ENCODE results near the gene SDHB.

SDHB gene

DNA sequence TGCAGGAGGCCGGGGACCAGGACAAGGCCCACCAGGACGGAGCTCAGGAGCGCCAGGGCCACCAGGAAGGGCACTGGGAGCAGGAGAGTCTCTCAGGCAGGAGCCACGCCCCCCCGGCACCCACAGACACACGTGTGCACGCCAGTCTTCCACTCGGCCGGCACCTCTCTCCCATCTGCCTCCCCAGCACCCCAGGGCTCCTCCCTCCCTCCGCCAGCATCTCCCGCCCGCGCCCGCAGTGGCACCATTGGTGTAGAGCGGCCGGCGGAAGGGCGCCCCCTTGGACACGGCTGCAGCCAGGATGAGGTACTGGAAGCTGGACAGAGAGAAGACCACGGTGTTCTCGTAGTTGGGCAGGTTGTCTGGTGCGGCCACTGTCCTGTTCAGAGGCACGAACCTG, 67.3 kb downstream of the SDHB start:
- no peak for DNase-seq (ENCODE audit: low spot score)

GRCh38 chr1:16986113-16986512, 67.7 kb downstream of the SDHB start:
- no peak for DNase-seq (ENCODE audit: low spot score)

- DNase-seq (ENCODE audit: low spot score), result no peak
Observed at GRCh38 chr1:16984717-16985116, 69.1 kb downstream of the SDHB start.

GRCh38 chr1:16983649-16984048, 70.2 kb downstream of the SDHB start:
- no peak for DNase-seq (ENCODE audit: low spot score)

DNA sequence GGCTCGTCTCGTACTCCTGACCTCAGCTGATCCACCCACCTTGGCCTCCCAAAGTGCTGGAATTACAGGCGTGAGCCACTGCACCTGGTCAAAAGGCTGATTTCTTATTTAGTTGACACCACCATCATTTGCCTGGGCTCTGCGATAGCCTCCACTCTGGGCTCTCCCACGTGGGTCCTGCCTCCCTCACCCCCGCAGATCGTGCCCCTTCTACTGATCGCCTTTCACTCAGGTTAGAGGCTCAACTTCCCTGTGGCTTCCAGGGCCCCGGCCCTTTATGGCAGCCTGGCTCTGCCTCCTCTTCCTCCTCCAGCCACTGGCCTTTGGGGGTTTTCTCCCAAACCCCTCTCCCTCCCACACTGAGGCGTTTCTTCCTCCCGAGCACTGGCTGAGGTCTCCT, 70.9 kb downstream of the SDHB start:
- DNase-seq (ENCODE audit: low spot score), result no peak

- no peak for DNase-seq (ENCODE audit: low spot score)
Observed at GRCh38 chr1:16981269-16981849, 72.5 kb downstream of the SDHB start.

DNA sequence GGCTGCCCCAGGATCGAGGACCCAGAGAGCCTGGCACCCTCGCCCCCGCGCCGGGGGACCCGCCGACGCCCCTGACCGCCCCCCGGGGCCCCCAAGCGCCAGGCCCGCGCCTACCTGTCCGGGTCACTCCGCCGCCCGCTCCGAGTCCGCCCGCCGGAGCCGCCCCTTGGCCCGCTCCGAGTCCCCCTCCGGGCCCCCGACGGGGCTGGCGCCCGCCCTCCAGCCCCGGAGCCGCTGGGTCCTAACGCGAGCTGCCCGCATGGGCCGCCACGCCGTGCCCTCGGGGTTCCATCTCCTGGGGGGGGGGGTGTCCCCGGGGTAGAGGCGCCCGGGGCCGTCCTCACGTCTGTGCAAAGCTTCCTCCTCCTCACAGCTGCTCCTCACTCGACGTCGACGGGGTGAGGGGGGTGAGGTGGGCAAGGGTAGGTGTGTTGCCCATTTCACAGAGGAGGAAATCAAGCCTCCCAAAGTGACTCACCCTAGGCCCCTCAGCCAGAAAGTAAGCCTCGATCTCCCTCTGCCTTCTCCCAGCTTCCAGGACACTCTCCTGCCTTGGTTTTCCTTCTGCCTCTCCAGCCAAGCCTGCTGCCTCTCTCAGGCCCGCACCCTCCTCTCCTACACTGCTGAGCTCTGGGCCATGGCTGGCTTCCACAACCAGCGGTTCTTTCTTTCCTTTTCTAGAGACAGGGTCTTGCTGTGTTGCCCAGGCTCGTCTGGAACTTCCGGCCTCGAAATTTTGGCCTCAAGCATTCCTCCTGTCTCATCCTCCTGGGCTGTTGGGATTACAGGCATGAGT, 73.2 kb downstream of the SDHB start, which contains the start of gene MFAP2:
TSS of gene MFAP2 (minus strand) at position 148 of the 796 bp plus-strand sequence. CDS start 2,347 bp downstream, outside the sequence.
- peak; percentile 93 for DNase-seq (ENCODE audit: low spot score)

GRCh38 chr1:16979475-16980327, 74.1 kb downstream of the SDHB start:
- DNase-seq (ENCODE audit: low spot score), result peak; percentile 71

- DNase-seq (ENCODE audit: low spot score), result peak; percentile 40
Observed at GRCh38 chr1:16978567-16979474, 75.0 kb downstream of the SDHB start.

GRCh38 chr1:16978139-16978538, 75.7 kb downstream of the SDHB start:
- no peak for DNase-seq (ENCODE audit: low spot score)

DNA sequence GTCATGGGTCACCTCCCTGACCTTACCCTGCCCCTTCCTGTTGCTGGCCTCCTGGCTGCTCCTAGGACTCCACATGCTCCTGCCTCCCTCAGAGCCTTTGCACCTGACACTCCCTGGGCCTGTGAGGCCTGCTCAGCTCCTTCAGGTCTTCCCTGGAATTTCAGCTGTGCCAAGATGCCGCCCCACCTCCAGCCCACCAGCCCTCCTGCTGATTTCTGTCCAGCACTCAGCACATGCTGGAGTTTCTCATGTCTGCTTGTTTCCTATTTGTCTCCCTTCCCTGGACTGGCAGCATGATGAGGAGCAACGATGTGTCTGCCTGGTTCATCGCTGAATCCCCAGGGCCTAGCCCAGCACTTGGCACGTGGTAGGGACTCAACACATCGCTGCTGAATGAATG, 76.5 kb downstream of the SDHB start:
- DNase-seq (ENCODE audit: low spot score), result no peak

GRCh38 chr1:16976966-16977365, 76.9 kb downstream of the SDHB start:
- DNase-seq (ENCODE audit: low spot score), result no peak

DNA sequence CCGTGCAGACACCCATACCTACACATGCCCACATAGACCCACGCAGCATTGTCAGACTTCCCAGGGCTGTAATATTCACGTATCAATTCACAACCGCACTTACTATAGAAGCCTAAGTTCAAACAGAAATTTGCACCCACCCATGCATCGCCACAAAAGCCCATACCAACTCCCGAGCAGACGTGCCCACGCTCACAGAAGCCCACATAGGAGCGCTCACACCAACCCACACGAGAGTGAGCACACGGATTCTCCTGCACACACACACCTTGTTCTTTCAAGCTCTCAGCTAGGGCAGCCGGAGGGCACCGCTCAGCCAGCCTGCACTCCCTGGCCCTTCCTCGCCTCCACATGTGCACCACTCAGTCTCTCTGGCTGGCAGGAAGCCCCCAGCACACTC, 78.0 kb downstream of the SDHB start:
- no peak for DNase-seq (ENCODE audit: low spot score)

DNA sequence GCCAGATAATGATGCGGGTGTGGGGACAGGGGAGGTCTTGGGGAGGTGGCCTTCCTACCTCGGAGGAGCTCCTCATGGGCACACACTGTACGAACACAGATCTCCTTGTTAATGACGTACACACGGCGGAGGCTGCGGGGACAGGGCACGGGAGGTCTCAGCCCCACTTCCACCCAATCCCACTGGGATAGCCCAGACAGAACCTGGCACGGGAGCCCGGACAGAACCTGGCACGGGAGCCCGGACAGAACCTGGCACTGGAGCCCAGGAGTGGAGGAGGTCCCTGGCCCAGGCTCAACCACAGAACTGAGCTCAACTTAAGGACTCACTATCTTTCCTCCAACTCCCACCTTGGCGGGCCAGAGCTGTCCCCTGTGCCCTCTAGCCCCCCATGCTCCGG, 78.6 kb downstream of the SDHB start:
- DNase-seq (ENCODE audit: low spot score), result no peak

DNA sequence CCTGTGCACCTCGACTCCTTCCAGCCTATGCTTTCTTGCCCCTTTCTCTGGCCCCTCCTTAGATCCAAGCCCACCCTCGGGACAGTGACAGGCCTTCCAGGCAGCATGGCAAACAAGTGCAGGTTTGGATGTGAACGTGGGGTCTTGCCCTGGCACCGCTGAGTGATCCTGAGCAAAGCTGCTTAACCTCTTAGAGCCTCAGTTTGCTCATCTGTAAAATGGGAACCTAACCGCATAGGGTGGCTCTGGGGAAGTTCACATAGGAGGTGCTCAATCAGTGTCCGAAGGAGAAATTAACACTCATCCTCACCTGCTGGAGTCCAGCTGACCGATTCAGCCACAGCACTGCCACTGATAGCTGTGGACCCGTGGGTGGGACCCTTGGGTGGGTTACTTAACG, 80.6 kb downstream of the SDHB start:
- DNase-seq (ENCODE audit: low spot score), result no peak

- no peak for DNase-seq (ENCODE audit: low spot score)
Observed at GRCh38 chr1:16972189-16972895, 81.5 kb downstream of the SDHB start.

DNA sequence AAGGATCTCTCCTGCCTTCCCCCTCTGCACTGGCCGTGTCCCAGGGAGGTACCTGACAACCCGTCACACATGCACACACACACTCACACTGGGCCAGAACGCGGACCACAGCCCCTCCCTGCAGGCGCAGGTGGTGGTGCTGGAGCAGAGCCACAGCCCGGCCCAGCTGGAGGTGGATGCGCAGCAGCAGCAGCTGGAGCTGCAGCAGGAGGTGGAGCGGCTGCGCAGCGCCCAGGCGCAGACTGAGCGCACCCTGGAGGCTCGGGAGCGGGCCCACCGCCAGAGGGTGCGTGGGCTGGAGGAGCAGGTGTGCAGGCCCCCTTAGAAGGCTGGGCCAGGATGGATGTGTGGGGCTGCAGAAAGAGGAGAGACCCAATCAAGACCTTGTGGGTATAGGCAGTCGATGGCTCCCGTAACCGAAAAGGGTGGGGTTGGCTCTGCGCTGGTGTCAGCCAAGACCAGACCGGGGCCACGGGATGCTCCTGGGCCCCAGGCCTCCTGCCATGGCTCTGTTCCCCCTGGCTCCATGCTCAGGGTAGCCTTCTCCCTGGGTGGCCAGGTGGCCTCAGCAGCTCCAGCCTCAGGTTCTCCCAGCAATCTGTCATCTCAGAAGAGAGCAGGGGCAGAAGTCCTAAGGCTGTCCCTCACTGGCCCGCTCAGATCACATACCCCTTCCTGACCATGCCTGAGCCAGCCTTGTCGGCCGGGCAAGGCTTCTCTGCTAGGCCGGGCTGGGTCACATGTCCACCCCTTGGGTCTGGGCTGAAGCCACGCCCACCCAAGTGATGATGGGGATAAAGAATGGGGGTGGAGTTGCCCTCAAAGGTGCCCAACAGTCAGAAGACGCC, 82.3 kb downstream of the SDHB start:
- peak; percentile 77 for DNase-seq (ENCODE audit: low spot score)

DNA sequence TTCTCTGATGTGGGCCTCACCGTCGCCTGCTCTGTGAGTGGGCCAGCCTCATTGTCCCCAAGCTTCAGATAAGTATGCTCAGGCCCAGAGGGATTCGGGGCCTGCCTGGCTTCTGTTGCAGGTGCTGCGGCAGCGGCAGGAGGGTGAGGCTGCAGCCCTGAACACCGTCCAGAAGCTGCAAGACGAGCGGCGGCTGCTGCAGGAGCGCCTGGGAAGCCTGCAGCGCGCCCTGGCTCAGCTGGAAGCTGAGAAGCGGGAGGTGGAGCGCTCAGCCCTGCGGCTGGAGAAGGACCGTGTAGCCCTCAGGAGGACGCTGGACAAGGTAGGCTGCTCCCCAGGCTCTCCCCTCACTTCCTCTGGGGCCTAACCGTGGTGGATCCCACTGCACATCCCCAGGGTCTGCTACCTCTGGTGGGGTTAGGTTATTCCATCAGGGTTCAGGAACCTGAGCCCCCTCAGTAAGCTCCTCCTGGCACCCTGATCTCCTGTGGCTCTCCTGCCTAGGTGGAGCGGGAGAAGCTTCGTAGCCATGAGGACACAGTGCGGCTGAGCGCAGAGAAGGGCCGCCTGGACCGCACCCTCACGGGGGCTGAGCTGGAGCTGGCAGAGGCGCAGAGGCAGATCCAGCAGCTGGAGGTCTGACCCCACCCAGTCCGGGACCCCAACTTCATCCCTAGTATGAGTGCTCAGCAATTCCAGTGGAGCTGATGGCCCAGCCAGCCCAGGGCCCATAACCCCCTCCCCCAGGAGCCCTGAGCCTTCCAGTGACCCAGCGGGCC, 83.5 kb downstream of the SDHB start:
- DNase-seq (ENCODE audit: low spot score), result no peak

DNA sequence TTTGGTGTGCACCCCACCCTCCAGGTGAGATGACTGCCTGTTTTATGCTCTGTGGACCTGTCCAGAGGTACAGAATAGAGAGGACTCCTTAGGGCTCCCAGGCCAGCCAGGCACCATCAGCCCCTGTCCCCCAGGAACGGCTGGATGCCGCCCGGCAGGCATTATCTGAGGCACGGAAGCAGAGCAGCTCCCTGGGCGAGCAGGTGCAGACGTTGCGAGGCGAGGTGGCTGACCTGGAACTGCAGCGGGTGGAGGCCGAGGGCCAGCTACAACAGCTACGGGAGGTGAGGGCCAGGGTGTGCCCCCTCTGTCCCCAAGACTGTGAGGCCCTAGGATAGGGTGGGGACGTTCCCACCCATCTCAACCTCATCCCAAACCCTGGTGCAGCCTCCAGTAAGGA, 84.2 kb downstream of the SDHB start:
- DNase-seq (ENCODE audit: low spot score), result no peak
